SK-N-SH treated with all-trans-retinoic acid at 6 μM for 48 hours (cell line): ENCODE results near the gene SPIRE2.

Experiments used
- BACH2 ChIP-seq: fragments of 250-450 bp; sonication (Bioruptor Pico); IDR thresholded peaks from 2 replicates; pipeline ENCODE4 v1.9.0; 2021; ENCODE audit warnings: mild to moderate bottlenecking, borderline replicate concordance
- ISL1 ChIP-seq: fragments of 250-450 bp; sonication (Bioruptor Pico); IDR thresholded peaks from 2 replicates; pipeline ENCODE4 v2.1.2; 2022; ENCODE audit warnings: mild to moderate bottlenecking, moderate library complexity
- OSR1 ChIP-seq: fragments of 250-450 bp; sonication (Bioruptor Pico); IDR thresholded peaks from 2 replicates; pipeline ENCODE4 v1.8.0; 2022; ENCODE audit warnings: moderate library complexity, mild to moderate bottlenecking, inconsistent platforms
- RARB ChIP-seq: fragments of 250-450 bp; sonication (Bioruptor Pico); IDR thresholded peaks from 2 replicates; pipeline ENCODE4 v1.8.0; 2021; ENCODE audit warnings: mild to moderate bottlenecking, moderate library complexity
- ZFP3 ChIP-seq: fragments of 250-450 bp; sonication (Bioruptor Pico); IDR thresholded peaks from 2 replicates; pipeline ENCODE4 v1.5.0; 2020; ENCODE audit warnings: mild to moderate bottlenecking, moderate library complexity
- ZFP30 ChIP-seq: fragments of 450-650 bp; formaldehyde crosslinking; IDR thresholded peaks from 2 replicates; pipeline ENCODE4 v1.5.0; 2022; ENCODE audit warnings: mild to moderate bottlenecking, moderate library complexity
- TF ChIP-seq, protein P1 (sequence below): fragments of 250-450 bp; sonication (Bioruptor Pico); IDR thresholded peaks from 2 replicates; pipeline ENCODE4 v1.5.1; 2021; ENCODE audit warnings: mild to moderate bottlenecking, moderate library complexity
- TF ChIP-seq, protein P2 (sequence below): fragments of 250-450 bp; sonication (Bioruptor Pico); IDR thresholded peaks from 2 replicates; pipeline ENCODE4 v1.5.1; 2020; ENCODE audit warnings: low read depth, mild to moderate bottlenecking, moderate library complexity

DNA sequence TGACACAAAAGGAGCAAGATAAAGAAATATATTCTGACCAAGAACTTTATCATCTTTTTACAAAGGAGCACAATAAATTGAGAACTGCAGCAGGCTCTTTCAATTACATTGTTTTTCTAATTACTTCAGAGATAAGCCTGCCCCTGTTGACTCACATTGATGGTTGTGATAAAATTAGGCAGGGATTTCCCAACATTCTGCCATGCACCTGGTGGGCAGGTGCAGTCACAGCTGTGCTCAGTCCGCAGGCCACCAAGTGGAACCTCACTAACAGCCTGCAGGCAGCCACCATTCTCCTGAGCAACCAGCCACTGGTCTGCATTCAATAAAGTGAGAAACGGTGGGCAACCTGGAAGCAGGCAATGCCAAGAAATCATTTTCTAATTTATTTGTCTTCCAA lies 17.0 kb upstream of the SPIRE2 start:
- TF ChIP-seq ZFP30 (CRISPR knock-in tag) (no peak), ISL1 (CRISPR knock-in tag) (no peak), ZFP3 (no peak), OSR1 (CRISPR knock-in tag) (no peak), RARB (CRISPR knock-in tag) (no peak), BACH2 (CRISPR knock-in tag) (no peak)
- TF ChIP-seq, protein P1, sequence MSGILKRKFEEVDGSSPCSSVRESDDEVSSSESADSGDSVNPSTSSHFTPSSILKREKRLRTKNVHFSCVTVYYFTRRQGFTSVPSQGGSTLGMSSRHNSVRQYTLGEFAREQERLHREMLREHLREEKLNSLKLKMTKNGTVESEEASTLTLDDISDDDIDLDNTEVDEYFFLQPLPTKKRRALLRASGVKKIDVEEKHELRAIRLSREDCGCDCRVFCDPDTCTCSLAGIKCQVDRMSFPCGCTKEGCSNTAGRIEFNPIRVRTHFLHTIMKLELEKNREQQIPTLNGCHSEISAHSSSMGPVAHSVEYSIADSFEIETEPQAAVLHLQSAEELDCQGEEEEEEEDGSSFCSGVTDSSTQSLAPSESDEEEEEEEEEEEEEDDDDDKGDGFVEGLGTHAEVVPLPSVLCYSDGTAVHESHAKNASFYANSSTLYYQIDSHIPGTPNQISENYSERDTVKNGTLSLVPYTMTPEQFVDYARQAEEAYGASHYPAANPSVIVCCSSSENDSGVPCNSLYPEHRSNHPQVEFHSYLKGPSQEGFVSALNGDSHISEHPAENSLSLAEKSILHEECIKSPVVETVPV (CRISPR knock-in tag): no peak
- TF ChIP-seq, protein P2, sequence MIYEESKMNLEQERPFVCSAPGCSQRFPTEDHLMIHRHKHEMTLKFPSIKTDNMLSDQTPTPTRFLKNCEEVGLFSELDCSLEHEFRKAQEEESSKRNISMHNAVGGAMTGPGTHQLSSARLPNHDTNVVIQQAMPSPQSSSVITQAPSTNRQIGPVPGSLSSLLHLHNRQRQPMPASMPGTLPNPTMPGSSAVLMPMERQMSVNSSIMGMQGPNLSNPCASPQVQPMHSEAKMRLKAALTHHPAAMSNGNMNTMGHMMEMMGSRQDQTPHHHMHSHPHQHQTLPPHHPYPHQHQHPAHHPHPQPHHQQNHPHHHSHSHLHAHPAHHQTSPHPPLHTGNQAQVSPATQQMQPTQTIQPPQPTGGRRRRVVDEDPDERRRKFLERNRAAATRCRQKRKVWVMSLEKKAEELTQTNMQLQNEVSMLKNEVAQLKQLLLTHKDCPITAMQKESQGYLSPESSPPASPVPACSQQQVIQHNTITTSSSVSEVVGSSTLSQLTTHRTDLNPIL (CRISPR knock-in tag): no peak
